ENCODE data around the gene MLLT6.

Gene MLLT6

GRCh38 chr17:38704606-38705522 is at the start of gene MLLT6:
Gene MLLT6, plus strand, starts transcription at chr17:38705273. Its CDS starts 360 bp downstream, at chr17:38705633.
- peak; percentile 32 for DNase-seq

- no peak for DNase-seq
These were observed 47.9 kb upstream of the MLLT6 start for GRCh38 chr17:38656959-38657823.

- no peak for DNase-seq
These were observed 47.0 kb upstream of the MLLT6 start for GRCh38 chr17:38657824-38658740.

- no peak for DNase-seq
These were observed 46.2 kb upstream of the MLLT6 start for GRCh38 chr17:38658741-38659345.

GRCh38 chr17:38659415-38659814 is 45.7 kb upstream of the MLLT6 start:
- DNase-seq: no peak

GRCh38 chr17:38660097-38661025 is 44.7 kb upstream of the MLLT6 start:
- DNase-seq: no peak

GRCh38 chr17:38663125-38663751 is 41.8 kb upstream of the MLLT6 start:
- DNase-seq: peak; percentile 31

GRCh38 chr17:38663964-38664644 is 41.0 kb upstream of the MLLT6 start:
- no peak for DNase-seq

GRCh38 chr17:38667099-38667786 is 37.8 kb upstream of the MLLT6 start:
- peak; percentile 28 for DNase-seq

- no peak for DNase-seq
These were observed 37.3 kb upstream of the MLLT6 start for GRCh38 chr17:38667787-38668122.

- no peak for DNase-seq
These were observed 35.6 kb upstream of the MLLT6 start for GRCh38 chr17:38669520-38669919.

- no peak for DNase-seq
These were observed 32.9 kb upstream of the MLLT6 start for GRCh38 chr17:38671939-38672720.

- no peak for DNase-seq
These were observed 32.0 kb upstream of the MLLT6 start for GRCh38 chr17:38672788-38673706.

- no peak for DNase-seq
These were observed 31.4 kb upstream of the MLLT6 start for GRCh38 chr17:38673707-38674013.

- no peak for DNase-seq
These were observed 30.9 kb upstream of the MLLT6 start for GRCh38 chr17:38674014-38674748.

GRCh38 chr17:38674749-38675615 is 30.1 kb upstream of the MLLT6 start, which contains the start of gene EPOP:
Gene EPOP, minus strand, starts transcription at chr17:38674957. Its CDS starts 462 bp downstream, at chr17:38674495.
- peak; percentile 73 for DNase-seq

All from NCI-H446 treated with DMSO at 0.1 percent for 48 hours (cell line).